HEK293T (cell line): ENCODE data around the gene PSMB3.

Experiments
- ARNT ChIP-seq: fragments of 450-650 bp; IDR thresholded peaks from 2 replicates; pipeline ENCODE4 v1.6.1; 2017; ENCODE audit warnings: mild to moderate bottlenecking
- CTBP1 ChIP-seq: fragments of 450-650 bp; IDR thresholded peaks from 2 replicates; pipeline ENCODE4 v1.6.1; 2016; ENCODE audit warnings: borderline replicate concordance
- ELF4 ChIP-seq: fragments of 450-650 bp; IDR thresholded peaks from 2 replicates; pipeline ENCODE4 v1.6.1; 2017; ENCODE audit warnings: antibody characterized with exemption
- FOXA1 ChIP-seq: fragments of 450-650 bp; IDR thresholded peaks from 2 replicates; pipeline ENCODE4 v1.6.1; 2016; ENCODE audit warnings: mild to moderate bottlenecking
- FOXK2 ChIP-seq: fragments of 450-650 bp; IDR thresholded peaks from 2 replicates; pipeline ENCODE4 v1.6.1; 2016; ENCODE audit warnings: mild to moderate bottlenecking
- HDGF ChIP-seq: fragments of 450-650 bp; IDR thresholded peaks from 2 replicates; pipeline ENCODE4 v1.6.1; 2017; ENCODE audit warnings: antibody characterized with exemption, borderline replicate concordance
- LEF1 ChIP-seq: fragments of 450-650 bp; IDR thresholded peaks from 2 replicates; pipeline ENCODE4 v1.6.1; 2017; ENCODE audit warnings: mild to moderate bottlenecking, borderline replicate concordance
- NFRKB ChIP-seq: fragments of 450-650 bp; IDR thresholded peaks from 2 replicates; pipeline ENCODE4 v1.6.1; 2016; ENCODE audit warnings: mild to moderate bottlenecking, moderate library complexity
- PKNOX1 ChIP-seq: fragments of 450-650 bp; IDR thresholded peaks from 2 replicates; pipeline ENCODE4 v1.6.1; 2016
- SP1 ChIP-seq: fragments of 450-650 bp; IDR thresholded peaks from 2 replicates; pipeline ENCODE4 v1.6.1; 2017
- SUZ12 ChIP-seq: fragments of 450-650 bp; IDR thresholded peaks from 2 replicates; pipeline ENCODE4 v1.6.1; 2016; ENCODE audit warnings: mild to moderate bottlenecking

- TF ChIP-seq FOXA1 (no peak), FOXK2 (no peak), CTBP1 (no peak), SP1 (no peak), SUZ12 (no peak), NFRKB (no peak), LEF1 (no peak), HDGF (no peak), ARNT (no peak), ELF4 (no peak), PKNOX1 (no peak)
These were observed 1.3 kb upstream of the PSMB3 start for GRCh38 chr17:38751144-38751807.
